Measurements from ENCODE around the gene PRKCB.

The PRKCB gene

DNA sequence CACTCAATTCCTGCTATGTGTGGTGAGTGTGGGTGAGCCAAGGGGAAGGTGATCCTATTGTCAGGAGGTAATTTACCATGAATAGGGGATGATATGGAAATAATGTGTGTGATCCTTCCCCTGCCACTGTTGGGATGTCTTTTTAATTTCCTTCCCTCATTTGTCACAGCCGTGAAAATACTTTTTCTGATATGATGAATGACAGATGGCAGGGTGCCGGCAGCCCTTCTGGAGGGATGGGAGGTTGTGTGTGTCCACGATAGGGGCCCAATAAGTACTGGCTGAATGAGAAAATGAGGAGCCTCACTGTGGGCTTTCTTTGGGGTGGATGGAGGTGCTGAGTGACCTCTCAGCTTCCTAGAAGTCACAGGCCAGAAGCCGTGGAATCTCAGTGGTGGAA, 109.5 kb downstream of the PRKCB start:
- no peak for DNase-seq

DNA sequence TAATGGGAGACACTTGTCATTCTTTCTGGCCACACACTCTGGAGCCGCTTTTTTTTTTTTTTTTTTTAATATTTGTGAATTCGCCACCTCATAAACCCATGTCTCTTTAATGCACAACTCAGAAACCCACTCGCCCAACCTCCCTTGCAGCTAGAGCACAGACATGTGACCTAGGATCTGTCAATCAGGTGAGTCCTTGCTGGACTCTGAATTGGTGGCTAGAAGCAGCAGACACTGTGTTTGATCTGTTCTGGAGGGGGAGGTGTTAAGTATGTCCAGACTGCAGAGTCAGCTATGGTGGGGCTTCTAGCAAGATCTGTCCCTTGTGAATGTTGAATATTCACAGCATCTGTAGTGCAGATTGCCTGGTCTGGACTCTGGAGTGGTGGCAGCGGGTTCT, 112.1 kb downstream of the PRKCB start:
- DNase-seq: no peak

DNA sequence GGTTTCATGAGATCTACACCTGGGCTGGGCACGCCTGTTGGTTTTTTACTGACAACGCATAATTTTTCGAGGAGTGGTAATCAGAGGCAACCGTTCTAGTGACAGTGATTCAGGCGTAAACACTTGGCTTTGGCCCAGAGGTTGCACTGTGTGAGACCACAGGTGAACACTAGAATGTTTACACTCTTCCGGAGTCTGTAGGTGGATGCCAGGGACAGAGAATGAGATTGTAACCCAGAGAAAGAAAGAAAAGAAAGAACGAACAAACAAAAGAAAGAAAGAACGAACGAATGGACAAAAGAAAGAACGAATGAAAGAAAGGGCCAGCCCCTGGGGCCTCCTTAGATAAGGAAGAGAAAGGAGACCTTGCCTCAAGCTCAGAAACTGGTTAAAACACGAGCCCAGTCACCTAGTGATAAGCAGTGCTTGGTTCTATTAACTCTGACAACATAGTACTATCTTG, 113.2 kb downstream of the PRKCB start:
- DNase-seq: peak; percentile 57 to 58

DNA sequence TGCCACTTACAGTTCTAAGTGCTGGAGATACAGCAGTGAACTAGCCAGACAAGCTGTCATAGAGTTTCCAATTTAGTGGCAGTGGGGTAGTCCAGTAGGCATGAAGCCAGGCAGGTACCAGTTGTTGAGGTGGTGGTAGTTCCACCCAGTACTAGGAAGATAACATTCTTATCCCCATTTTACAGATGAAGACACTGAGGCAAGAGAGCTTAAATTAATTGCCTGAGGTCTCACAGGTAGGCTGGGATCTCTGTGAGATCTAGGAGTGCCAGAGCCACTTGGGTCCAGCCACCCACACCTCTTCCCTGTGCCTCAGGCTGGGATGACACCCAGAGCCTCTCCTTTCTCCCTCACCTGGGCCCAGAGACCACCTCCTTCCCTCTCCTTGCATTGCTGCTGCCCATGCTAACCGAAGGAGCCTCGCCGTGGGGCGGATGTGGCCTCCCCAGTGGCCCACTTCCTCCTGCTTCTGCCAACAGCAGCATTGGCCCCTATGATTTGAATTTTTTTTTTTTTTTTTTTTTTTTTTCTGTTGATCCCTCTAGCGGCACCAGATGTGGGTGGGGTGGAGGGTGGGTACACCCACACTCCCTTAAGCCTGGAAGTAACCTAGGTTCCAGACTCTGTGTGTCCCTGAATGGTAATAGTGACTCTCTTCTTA, 114.0 kb downstream of the PRKCB start:
- DNase-seq: peak; percentile 28 to 49

DNA sequence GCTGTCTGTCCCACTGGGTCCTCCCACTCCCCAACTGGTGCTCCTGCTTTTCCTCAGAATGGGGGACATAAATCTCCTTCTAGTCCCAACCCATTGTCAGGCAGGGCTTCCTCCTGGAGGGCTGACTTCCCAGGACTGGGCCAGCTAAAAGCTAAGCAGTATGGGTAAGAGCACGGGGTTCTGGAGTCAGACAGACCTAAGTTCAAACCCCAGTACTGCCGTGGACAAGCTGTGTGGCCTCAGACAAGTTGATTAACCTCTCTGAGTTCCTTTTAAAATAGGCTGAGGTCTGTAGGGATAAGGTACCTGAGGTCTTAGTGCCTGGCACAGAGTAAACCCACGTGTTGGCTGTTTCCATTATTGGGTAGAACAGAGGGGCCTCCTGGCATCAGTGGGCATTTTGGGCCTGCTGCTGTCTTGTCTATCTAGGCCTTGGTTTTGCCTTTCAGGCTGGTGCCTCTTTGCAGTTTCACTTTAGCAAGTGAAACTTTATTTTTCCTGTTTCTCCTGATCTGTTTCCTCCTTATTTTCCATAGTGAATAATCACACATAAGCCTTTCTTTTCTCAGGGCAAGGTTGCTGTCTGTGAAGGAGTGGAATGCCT, 114.6 kb downstream of the PRKCB start:
- DNase-seq: no peak

DNA sequence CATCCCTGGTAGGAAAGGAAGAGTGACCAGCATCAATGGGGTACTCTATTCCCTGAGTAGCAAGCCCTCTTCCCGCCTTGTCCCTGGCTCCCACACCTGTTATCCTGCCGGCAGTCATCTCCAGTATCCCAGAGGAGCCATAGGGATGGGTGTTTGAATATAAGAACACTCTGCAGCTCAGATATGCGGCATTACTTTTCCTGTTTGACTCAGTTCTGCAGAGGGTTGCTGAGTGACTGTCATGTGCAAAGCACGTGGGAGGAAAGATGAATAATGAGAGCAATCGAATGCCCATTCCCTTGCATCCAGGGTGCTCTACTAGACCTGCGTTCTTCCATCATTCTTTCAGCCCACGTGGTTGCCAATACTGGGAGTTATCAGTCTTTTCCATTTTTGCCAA, 115.1 kb downstream of the PRKCB start:
- DNase-seq: peak; percentile 19 to 31

DNA sequence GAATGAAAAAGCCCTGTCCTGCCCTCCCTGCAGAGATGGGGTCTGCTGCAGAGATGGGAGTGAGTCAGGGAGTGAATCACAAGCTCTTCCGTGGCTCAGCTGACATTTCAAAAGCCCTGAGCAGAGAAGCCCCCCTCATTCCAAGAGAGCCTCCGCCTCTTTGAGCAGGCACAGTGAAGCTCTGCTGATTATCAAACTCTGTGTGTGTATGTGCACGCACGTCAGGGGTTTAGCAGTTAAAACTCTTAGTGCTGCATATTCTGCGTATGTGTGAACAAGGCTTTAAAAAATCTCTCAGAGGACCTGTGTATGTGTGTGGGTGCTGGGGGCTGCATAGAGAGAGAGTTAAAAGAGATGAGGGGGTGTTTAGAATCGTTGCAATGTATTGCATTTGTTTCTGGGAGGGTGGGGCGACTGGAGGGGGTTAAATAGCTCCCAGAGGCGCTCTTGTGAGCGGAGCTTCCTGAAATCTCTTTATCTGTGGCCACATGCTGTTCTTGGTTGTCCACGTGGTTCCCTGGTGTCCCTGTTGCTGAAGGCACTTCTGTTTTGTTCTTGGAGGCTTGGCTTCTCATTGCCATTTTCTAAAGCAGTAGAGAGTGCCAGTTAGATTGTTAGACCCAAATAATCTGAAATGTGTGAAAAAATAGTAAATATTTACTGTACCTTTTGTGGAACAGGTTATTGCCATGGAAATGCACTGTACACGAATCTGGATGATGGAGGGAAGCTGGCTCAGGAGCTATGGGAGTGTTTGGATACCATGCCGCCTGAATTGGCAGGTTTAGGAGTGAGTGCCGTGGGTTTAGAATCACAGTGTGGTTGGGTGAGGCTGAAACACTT, 116.6 kb downstream of the PRKCB start:
- DNase-seq: peak; percentile 44 to 47

DNA sequence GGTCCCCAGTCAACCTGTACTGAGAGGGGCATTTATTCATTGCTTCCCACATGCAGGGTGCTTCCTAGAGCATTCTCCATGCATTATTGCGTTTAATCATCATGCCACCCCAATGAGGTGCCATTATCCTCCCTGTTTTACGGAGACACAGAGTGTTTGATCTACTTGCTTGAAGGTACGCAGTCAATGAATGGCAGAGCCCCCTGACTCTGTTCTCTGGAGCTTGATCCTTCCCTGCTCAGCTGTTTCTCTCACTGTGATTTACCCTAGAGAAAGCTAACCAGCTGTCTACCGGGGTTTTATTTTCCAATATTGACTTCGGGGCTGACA, 117.2 kb downstream of the PRKCB start:
- DNase-seq: no peak

DNA sequence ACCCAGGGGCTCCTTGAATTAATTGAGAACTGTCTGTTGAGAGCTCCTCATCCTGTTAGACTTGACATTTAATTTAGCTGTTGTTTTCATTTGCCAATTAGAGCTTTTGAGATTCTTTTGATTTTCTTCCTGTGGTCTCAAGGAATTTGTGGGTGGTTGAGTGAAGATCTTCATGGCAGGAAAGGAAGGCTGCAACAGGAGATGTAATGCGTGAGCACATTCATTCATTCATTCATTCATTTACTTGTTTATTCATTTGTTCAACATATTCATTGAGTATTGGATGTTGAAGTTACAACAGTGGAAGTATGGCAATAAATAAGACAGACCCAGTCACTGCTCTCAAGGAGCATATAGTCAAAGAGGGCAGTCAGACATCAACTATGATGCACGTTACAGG, 117.7 kb downstream of the PRKCB start:
- no peak for DNase-seq

DNA sequence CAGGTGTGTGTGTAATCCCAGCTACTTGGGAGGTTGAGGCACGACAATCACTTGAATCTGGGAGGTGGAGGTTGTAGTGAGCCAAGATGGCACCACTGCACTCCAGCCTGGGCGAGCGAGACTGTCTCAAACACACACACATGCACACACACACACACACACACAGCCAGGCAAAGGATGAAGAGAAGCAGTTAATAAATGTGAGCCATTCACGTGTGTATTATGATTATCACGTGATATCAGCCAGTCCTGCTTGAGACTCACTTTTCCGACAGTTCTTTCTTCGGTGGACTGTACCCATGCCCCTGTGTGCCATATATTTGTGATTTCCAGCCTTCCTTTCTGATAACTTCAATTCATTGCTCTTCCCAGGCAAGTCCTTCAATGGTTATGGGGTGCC, 119.3 kb downstream of the PRKCB start:
- no peak for DNase-seq

DNA sequence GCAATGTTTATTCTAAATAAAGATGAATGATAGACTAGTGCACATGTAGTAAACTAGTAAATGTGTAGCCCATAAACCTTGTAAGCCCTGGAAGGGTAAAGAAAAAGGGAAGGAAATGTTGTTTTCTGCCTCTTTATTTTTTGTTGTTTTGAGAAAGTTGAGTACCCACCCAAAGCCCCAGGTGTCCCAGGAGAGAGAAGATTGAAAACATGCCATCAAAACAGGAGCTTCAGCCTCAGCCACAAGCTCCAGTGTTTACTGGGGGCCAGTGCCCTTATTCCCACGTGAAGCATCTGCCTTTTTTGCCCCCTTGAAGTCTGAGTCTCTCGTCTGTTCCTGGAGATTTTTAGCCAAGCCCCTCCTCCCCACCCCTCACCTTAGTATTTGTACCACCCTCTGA, 121.5 kb downstream of the PRKCB start:
- DNase-seq: no peak

DNA sequence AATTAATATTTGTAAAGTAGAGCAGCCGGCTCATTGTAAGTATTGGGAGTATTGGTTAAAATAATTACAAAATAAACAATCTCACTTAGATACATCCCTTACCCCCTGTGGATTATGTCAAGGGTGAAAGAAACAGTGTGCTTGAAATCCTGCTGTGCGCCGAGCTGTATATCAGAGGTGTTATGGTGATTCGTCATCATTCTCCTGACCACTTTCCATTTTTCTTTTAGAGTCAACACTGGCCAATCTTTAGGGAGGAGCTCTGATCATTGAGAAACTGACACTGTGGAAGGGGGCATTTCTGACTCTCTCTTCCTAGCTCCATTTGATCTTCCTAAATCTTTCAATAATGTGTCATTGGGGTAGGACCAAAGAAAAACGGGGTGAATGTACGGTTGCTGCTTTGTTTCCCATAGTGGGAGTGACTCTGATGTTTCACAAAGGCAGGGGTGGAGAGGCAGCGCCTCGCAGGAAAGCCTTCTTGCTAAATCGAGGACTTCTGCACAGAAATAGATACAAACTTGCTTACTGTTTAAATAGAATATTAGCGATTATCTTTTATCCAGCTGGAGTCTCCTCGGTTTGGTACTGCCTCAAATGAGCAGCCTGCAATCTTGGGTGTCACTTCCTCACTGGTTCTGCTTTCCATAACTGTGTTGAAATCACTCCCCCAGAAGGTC, 123.4 kb downstream of the PRKCB start:
- peak in 1 of 2 donors; percentile 19 for DNase-seq

DNA sequence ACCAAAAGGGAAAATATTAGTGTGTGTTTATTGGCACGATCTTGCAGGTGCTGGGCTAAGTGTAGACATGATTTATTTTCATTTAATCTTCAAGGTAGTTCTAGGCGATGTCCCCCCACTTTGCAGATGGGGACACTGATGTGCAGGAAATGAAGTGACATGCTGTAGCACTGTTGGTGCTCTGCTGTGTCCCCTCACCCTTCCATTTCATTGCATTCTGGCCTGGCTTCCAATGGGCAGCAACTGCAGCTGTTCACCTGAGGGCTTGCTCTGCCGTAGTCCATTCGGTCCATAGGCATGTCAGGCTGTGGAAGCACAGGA, 123.9 kb downstream of the PRKCB start:
- no peak for DNase-seq

DNA sequence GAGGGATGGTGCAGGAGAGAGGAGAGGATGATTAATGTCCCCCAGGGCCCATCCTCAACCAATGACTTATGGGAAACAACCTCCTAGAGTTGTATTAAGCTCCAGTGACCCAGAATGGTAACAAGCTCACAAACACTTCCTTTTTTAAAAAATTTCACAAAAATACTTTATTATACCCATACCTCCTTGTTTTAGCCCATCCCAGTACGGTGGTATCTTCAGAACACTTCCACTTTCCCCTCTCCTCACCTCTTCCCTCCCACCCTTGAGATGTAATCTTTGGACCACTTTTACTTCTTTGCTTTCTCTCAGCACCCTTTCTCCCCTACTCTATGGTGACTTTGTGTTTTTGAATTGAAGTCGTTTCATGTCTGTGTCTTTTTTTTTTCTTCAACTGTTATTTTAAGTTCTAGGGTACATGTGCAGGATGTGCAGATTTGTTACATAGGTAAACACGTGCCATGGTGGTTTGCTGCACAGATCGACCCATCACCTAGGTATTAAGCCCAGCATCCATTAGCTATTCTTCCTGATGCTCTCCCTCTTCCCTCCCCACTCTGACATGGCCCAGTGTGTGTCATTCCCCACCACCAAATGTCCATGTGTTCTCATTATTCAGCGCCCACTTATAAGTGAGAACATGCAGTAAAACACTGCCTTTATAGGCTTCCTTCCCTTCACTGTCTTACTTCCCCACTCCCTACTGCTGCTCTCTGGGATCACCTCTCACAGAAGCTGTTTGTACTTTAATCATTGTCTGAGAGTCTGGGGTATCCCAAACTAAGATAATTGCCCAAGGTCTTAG, 124.5 kb downstream of the PRKCB start:
- no peak for DNase-seq

DNA sequence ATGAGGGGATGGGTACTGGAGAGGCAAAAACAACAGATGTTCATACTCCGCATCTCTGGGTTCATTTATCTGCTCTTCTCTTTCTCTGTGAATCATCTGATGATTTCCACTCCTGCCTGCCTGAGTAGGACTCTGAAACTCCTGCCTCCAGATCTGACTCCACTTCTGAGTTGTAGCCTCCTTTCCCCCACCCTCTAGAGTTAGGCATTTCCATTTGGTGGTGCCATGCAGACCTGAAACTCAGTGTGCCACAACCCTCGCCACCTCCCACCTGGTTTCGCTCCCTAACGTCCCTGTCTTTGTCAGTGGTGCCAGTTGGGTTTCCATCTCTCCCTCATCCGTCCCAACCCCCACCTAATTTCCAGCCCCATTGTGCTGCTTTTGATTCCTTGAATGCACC, 126.2 kb downstream of the PRKCB start:
- DNase-seq: no peak

DNA sequence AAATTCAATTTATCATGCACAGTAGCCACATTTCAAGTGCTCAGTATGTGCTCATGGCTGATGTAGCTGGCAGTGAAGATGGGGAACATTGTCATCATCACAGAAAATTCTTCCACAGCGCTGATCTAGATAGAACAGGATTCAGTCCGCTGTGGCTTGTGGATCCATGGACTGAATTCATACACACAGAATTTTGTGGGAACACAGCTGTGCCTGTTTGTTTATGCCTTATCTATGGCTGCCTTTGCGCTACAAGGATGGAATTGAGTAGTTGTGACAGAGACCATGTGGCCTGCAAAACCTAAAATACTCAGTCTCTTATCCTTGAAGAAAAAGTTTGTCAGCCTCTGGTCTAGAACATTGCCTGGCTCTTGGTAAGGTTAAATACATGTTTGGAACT, 128.4 kb downstream of the PRKCB start:
- no peak for DNase-seq

DNA sequence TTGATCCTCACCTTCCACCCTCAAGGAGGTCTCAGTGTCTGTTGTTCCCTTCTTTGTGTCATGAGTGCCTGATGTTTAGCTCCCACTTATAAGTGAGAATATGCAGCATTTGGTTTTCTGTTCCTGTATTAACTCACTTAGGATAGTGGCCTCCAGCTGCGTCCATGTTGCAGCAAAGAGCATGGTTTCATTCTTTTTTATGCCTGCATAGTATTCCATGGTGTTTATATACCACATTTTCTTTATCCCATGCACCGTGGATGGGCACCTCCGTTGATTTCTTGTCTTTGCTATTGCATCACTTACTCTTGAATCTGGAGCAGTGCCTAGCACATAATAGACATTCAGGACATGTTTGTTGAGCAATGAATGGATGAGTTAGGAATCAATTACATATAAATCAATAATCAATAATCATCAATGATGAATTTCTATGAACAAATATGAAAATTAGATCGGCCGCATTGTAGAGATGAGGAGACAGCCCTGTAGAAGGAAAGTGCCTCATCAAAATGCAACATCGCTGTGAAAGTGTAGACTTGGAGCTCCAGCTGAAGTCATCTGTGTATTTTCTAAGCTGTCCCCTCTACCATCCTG, 129.5 kb downstream of the PRKCB start:
- DNase-seq: no peak

DNA sequence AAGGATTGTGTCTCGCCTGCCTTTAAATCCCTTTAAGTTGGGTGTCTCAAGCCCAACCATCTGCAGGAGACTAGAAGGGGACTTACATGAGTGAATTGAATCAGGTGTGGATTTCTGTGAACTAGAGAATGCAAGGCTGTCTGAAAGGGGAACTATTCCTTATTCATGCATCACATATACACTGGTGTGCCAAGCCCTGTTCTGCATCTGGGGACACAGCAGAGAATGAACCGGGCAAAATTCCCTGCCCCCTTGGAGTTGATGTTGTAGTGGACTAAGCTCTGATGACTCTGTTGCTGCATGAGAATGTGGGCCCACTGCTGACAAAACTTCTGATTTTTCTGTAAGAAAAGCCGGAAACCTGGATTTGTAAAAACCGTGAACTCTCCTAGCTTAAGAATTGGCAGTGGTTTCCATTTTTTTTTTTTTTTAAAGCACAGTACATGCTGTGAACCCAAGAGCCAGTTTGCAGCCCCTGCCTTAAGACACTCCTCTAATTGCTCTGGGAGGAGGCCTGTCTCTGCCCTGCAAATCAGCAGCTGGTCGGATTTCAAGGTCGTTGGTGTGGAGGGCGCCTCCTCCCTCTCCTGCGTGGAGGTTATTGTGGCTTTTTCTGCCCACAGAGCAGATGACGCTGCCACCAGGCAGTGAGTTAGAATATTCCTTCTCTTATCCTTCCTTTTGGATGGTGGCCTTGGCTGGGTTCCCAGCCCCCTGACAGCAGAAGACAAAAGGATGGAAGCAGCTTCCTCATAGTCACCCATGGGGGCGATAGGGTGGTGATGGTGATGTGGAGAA, 131.0 kb downstream of the PRKCB start:
- no peak for DNase-seq

DNA sequence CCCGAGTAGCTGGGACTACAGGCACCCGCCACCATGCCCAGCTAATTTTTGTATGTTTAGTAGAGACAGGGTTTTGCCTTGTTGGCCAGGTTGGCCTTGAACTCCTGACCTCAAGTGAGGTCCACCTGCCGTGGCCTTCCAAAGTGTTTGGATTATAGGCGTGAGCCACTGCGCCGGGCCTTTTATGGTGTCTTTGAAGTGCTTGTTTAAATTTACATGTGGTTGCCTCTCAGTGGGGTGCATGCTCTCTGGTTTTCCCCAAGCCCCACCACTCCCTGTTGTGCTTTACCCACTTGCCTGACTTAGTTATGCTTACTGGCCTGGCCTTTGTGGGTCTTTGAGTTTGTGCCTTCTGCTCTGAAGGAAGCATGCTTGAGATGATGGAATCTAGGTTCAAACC, 132.0 kb downstream of the PRKCB start:
- no peak for DNase-seq

DNA sequence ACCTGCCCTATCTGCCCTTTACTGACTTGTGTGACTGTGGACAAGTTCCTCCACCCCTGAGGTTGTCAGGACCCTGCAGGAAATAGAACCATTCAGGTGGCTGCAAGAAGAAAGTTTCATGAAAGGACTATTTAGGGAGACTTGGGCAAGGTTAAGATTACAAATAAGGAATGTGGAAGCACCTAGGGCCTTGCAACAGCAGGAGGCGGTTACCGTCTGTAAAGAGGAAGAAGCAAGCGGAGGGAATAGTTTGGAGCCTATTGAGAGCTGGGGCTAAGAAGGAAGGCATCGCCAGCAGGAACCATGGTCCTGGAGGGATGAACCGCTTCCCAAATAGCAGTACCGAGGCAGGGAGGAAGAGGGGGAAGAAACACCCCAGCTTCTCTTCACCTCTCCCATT, 132.4 kb downstream of the PRKCB start:
- no peak for DNase-seq

DNA sequence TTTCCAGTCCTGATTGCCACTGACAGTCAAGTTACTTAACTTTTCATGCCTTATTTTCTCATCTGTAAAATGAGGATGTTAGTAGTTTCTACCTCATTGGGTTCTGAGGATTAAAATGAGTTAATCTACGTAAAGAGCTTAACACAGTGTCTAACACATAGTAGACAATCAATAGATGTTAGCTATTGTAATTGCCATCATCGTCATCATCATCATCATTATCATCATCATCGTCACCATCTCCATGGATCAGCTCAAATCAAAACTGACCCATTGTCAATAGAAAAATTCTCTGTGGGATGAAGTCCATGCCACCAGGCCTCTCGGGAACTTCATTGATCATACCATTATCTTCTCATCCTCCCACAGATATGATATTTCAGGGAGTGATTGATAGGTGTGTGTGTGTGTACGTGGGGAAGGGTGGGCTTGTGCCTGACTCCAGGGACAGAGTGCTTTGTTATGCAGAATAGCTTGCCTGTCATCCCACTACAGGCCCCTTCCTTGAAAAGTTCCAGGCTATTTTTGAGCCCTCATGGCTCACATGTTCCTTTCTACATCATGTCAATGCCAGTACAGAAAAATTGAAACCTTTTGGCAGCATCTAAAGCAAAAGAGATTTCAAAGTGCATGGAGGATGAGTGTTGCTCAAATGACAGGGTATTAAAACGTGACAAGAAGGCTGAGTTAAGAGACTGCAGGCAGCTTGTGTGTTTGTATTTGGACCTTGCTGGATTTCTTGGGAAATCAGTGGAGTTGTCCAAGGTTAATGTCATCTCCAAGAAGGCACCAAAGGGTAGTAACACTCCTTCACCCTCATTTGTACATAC, 133.9 kb downstream of the PRKCB start:
- no peak for DNase-seq
